SU-DHL-6 (cell line): ENCODE measurements around the gene PCDHA9.

Experiments used
- H2AFZ ChIP-seq: fragments of 200-600 bp; sonication (generic); 2 replicates; pipeline ENCODE4 v1.6.1; 2014; ENCODE audit warnings: low read depth, mild to moderate bottlenecking, moderate library complexity, mixed read lengths, antibody characterized with exemption, low read length; ENCODE audit not compliant: severe bottlenecking
- H3F3A ChIP-seq: fragments of 200-600 bp; shearing (Covaris generic); 2 replicates; pipeline ENCODE4 v1.6.0; 2016; ENCODE audit warnings: antibody characterized with exemption, mild to moderate bottlenecking; ENCODE audit not compliant: insufficient read depth
- H3K27ac ChIP-seq: fragments of 200-600 bp; sonication (generic); 2 replicates; pipeline ENCODE4 v1.5.1; 2016; ENCODE audit warnings: low read depth, mild to moderate bottlenecking, low read length, moderate library complexity, mixed read lengths
- H3K27me3 ChIP-seq: fragments of 200-600 bp; sonication (generic), shearing (Covaris generic); 2 replicates; pipeline ENCODE4 v1.6.0; 2014; ENCODE audit warnings: mild to moderate bottlenecking, low read length
- H3K36me3 ChIP-seq: fragments of 200-600 bp; sonication (generic); 2 replicates; pipeline ENCODE4 v1.6.1; 2014; ENCODE audit warnings: mild to moderate bottlenecking, low read length, mixed read lengths
- H3K4me2 ChIP-seq: fragments of 300-600, 200-600 bp; shearing (Covaris generic), sonication (generic); 2 replicates; pipeline ENCODE4 v1.6.0; 2014; ENCODE audit warnings: low read length, low read depth, mild to moderate bottlenecking; ENCODE audit not compliant: poor library complexity, severe bottlenecking
- H3K4me3 ChIP-seq: fragments of 200-600 bp; sonication (generic); 2 replicates; pipeline ENCODE4 v1.5.1; 2014; ENCODE audit warnings: antibody characterized with exemption, low read length, mild to moderate bottlenecking, mixed read lengths; ENCODE audit not compliant: insufficient read depth, poor library complexity, severe bottlenecking
- H3K79me2 ChIP-seq: fragments of 200-600 bp; sonication (generic); 2 replicates; pipeline ENCODE4 v1.6.1; 2014; ENCODE audit warnings: mild to moderate bottlenecking, low read length, moderate library complexity; ENCODE audit not compliant: insufficient read depth
- H3K9ac ChIP-seq: fragments of 200-600 bp; sonication (generic); 2 replicates; pipeline ENCODE4 v1.7.0; 2014; ENCODE audit warnings: mild to moderate bottlenecking, low read length
- H3K9me2 ChIP-seq: fragments of 200-600 bp; sonication (generic); replicated peaks from 2 replicates; pipeline ENCODE4 v1.6.1; 2014; ENCODE audit warnings: low read length; ENCODE audit not compliant: insufficient read depth
- H3K9me3 ChIP-seq: fragments of 200-600 bp; sonication (generic); 2 replicates; pipeline ENCODE4 v1.6.1; 2014; ENCODE audit warnings: low read length, mixed read lengths; ENCODE audit not compliant: insufficient read depth
- H4K20me1 ChIP-seq: fragments of 200-600 bp; sonication (generic); 2 replicates; pipeline ENCODE4 v1.6.1; 2014; ENCODE audit warnings: low read depth, mild to moderate bottlenecking, antibody characterized with exemption, low read length, moderate library complexity, mixed read lengths
- CTCF ChIP-seq: fragments of 200-600 bp; sonication (generic); IDR thresholded peaks from one replicate; pipeline ENCODE4 v1.5.1; 2017; ENCODE audit warnings: antibody characterized with exemption, mild to moderate bottlenecking, low read length, moderate library complexity; ENCODE audit not compliant: insufficient read depth, poor library complexity, severe bottlenecking
- EZH2phosphoT487 ChIP-seq: fragments of 200-600 bp; sonication (generic), shearing (Covaris generic); conservative IDR thresholded peaks from 2 replicates; pipeline ENCODE4 v1.6.1; 2018; ENCODE audit warnings: mild to moderate bottlenecking, antibody characterized with exemption, low read length, moderate library complexity, mixed read lengths

PCDHA9 gene

DNA sequence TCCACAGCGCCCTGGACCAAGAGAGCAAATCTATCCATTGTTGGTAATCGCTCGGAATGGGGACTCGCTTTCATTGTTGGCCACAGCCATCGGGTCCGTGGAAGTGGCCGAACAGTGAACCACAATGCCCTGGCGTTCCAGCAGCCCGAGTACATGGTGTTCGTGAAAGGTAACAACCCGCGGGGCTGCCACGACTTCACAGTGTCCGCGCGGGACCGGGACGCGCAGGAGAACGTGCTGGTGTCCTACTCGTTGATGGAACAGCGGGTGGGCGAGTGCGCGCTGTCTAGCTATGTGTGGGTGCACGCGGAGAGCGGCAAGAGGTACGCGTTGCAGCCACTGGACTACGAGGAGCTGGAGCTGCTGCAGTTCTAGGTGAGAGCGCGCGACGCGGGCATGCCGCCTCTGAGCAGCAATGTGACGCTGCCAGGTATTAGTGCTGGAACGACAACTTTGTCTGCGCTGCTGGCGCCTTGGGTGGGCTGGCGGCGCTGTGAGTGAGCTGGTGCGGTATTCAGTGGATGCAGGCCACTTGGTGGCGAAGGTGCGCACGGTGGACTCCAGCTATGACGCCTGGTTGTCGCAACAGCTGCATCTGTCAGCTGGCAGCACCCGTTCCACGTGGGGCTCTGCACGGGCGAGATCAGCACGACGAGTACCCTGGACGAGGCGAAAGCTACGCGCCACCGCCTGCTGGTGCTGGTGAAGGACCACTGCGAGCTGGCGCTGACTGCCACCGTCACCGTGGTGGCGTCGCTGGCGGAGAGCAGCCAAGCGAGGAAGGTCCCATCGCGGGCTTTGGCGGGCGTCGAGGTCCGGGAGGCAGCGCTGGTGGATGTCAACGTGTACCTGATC is 14.5 kb downstream of the PCDHA9 start:
- TF ChIP-seq CTCF (no peak), EZH2phosphoT487 (no peak)
- H3K4me3 ChIP-seq, result no peak overlapping the region
- H3F3A ChIP-seq, result no peaks in the 10 kb centered on the region
- H3K27ac ChIP-seq, result no peak overlapping the region
- H3K79me2 ChIP-seq, result no peaks in the 10 kb centered on the region
- no peaks in the 10 kb centered on the region for H4K20me1 ChIP-seq
- no peaks in the 10 kb centered on the region for H3K27me3 ChIP-seq
- no peaks in the 10 kb centered on the region for H3K9me2 ChIP-seq
- H3K36me3 ChIP-seq, result no peaks in the 10 kb centered on the region
- no peaks in the 10 kb centered on the region for H3K9me3 ChIP-seq
- no peak overlapping the region for H3K9ac ChIP-seq
- no peak overlapping the region for H3K4me2 ChIP-seq
- no peak overlapping the region for H2AFZ ChIP-seq

GRCh38 chr5:140868721-140869554 is 20.8 kb downstream of the PCDHA9 start, which contains the start of gene PCDHA11:
TSS of gene PCDHA11 (plus strand) at chr5:140868957. CDS start at chr5:140869104, 147 bp downstream.
- H3K9me3 ChIP-seq, result no peaks in the 10 kb centered on the region
- H3F3A ChIP-seq, result no peaks in the 10 kb centered on the region
- H3K4me3 ChIP-seq, result no peak within 1 kb of the TSS
- no peaks in the 10 kb centered on the region for H3K27me3 ChIP-seq
- no peaks in the 10 kb centered on the region for H3K9me2 ChIP-seq
- no peak within 1 kb of the TSS for H3K27ac ChIP-seq
- H4K20me1 ChIP-seq, result no peaks in the 10 kb centered on the region
- H3K36me3 ChIP-seq, result no peaks in the 10 kb centered on the region
- H3K4me2 ChIP-seq, result no peak within 1 kb of the TSS
- no peak within 1 kb of the TSS for H2AFZ ChIP-seq
- no peak within 1 kb of the TSS for H3K9ac ChIP-seq
- no peak for TF ChIP-seq CTCF
- no peak for TF ChIP-seq EZH2phosphoT487
- H3K79me2 ChIP-seq, result no peaks in the 10 kb centered on the region

GRCh38 chr5:140869555-140869886 is 21.3 kb downstream of the PCDHA9 start:
- no peak overlapping the region for H2AFZ ChIP-seq
- H3K27me3 ChIP-seq, result no peaks in the 10 kb centered on the region
- H4K20me1 ChIP-seq, result no peaks in the 10 kb centered on the region
- no peak overlapping the region for H3K4me2 ChIP-seq
- no peaks in the 10 kb centered on the region for H3K9me2 ChIP-seq
- H3K9ac ChIP-seq, result no peak overlapping the region
- TF ChIP-seq CTCF (no peak), EZH2phosphoT487 (no peak)
- H3K4me3 ChIP-seq, result no peak overlapping the region
- H3K36me3 ChIP-seq, result no peaks in the 10 kb centered on the region
- no peak overlapping the region for H3K27ac ChIP-seq
- no peaks in the 10 kb centered on the region for H3K79me2 ChIP-seq
- no peaks in the 10 kb centered on the region for H3F3A ChIP-seq
- H3K9me3 ChIP-seq, result no peaks in the 10 kb centered on the region
